H1 (cell line): ENCODE results near the gene ATF7. TPM values are rescaled to one million over a fixed set of nuclear protein-coding genes. Genes with fewer than 3 reads are reported as not detected.

Source experiments
- CTCF ChIA-PET: fragments of 300-600 bp; sonication (Branson Sonifier 250); formaldehyde crosslinking; loops from one replicate; lab custom pipeline; 2021; ENCODE audit not compliant: partially characterized antibody; lab: Charles Lee
- POLR2A ChIA-PET: fragments of 300-600 bp; sonication (Branson Sonifier 250); formaldehyde crosslinking; loops from one replicate; lab custom pipeline; 2021; ENCODE audit warnings: inconsistent platforms; ENCODE audit not compliant: partially characterized antibody; lab: Charles Lee
- DNase-seq, 2 experiments: peaks; one replicate each; pipeline versions ENCODE4 v3.0.0 to v3.0.0-alpha.2; 2010 to 2022; ENCODE audit warnings: low spot score in 2 of 2, low read depth in 1 of 2, mixed read lengths in 1 of 2
- FAIRE-seq: peaks from 2 replicates; lab custom pipeline; 2011; peaks lifted over from hg19 to GRCh38; lab: Jason Lieb, UNC
- H2AFZ ChIP-seq: 2 replicates; pipeline ENCODE4 v1.8.1; 2012; ENCODE audit warnings: low read length, inconsistent platforms
- H2AK5ac ChIP-seq: 2 replicates; pipeline ENCODE4 v1.6.1; 2013; ENCODE audit warnings: low read depth, low read length
- H2BK120ac ChIP-seq: replicated peaks from 2 replicates; pipeline ENCODE3; 2013; ENCODE audit warnings: low read depth, low read length, inconsistent platforms
- H2BK12ac ChIP-seq: 2 replicates; pipeline ENCODE4 v1.6.1; 2013; ENCODE audit warnings: low read depth, low read length
- H2BK15ac ChIP-seq: 2 replicates; pipeline ENCODE4 v1.6.1; 2013; ENCODE audit warnings: low read length
- H2BK20ac ChIP-seq: 2 replicates; pipeline ENCODE4 v1.6.1; 2013; ENCODE audit warnings: low read length
- H2BK5ac ChIP-seq: 2 replicates; pipeline ENCODE4 v1.6.1; 2013; ENCODE audit warnings: low read depth, low read length
- H3K14ac ChIP-seq: 2 replicates; pipeline ENCODE4 v1.6.1; 2013; ENCODE audit warnings: inconsistent platforms; ENCODE audit not compliant: insufficient read length
- H3K18ac ChIP-seq: 2 replicates; pipeline ENCODE4 v1.6.1; 2013; ENCODE audit warnings: low read length; ENCODE audit errors: extremely low read depth
- H3K23ac ChIP-seq: 2 replicates; pipeline ENCODE4 v1.6.1; 2013; ENCODE audit warnings: inconsistent platforms; ENCODE audit not compliant: insufficient read length
- H3K23me2 ChIP-seq: 2 replicates; pipeline ENCODE4 v1.6.1; 2013; ENCODE audit warnings: low read depth, low read length
- H3K27ac ChIP-seq: 2 replicates; pipeline ENCODE4 v1.6.1; 2011; ENCODE audit warnings: low read depth, low read length, inconsistent platforms
- H3K27me3 ChIP-seq, 4 experiments: replicated peaks in 1 of 4; 1 replicate in 1 of 4; 2 replicates in 3 of 4; pipeline versions ENCODE4 v1.6.1 to v1.8.1; 2011 to 2013; ENCODE audit warnings: low read length in 3 of 4, mild to moderate bottlenecking in 3 of 4, inconsistent platforms in 2 of 4, mixed read lengths in 2 of 4, moderate library complexity in 1 of 4; ENCODE audit not compliant: control insufficient read depth in 3 of 4, insufficient read depth in 3 of 4; ENCODE audit errors: extremely low read depth in 1 of 4
- H3K36me3 ChIP-seq, 4 experiments: 2 replicates each; pipeline versions ENCODE4 v1.6.1 to v1.8.1; 2011 to 2013; ENCODE audit warnings: mild to moderate bottlenecking in 4 of 4, low read length in 3 of 4, moderate library complexity in 2 of 4, control low read depth in 1 of 4, inconsistent platforms in 1 of 4; ENCODE audit not compliant: insufficient read depth in 4 of 4, control insufficient read depth in 2 of 4
- H3K4ac ChIP-seq: replicated peaks from 2 replicates; pipeline ENCODE3; 2013; ENCODE audit warnings: low read length, low read depth, mixed read lengths, inconsistent platforms; ENCODE audit not compliant: insufficient read length
- H3K4me1 ChIP-seq, 4 experiments: replicated peaks in 1 of 4; 1 replicate in 1 of 4; 2 replicates in 3 of 4; pipeline versions ENCODE4 v1.6.1 to v1.8.1; 2011 to 2013; ENCODE audit warnings: low read length in 3 of 4, inconsistent platforms in 2 of 4, mixed read lengths in 1 of 4; ENCODE audit not compliant: insufficient read depth in 4 of 4, control insufficient read depth in 3 of 4
- H3K4me2 ChIP-seq, 2 experiments: 2 replicates each; pipeline versions ENCODE4 v1.6.1 to v1.8.1; 2011 to 2013; ENCODE audit warnings: low read depth in 2 of 2, low read length in 2 of 2, control low read depth in 1 of 2, inconsistent platforms in 1 of 2, mild to moderate bottlenecking in 1 of 2; ENCODE audit not compliant: insufficient read depth in 1 of 2
- H3K4me3 ChIP-seq, 4 experiments: fragments of 200-600, 300-600 bp in 1 of 4; sonication (generic), shearing (Covaris generic), sonication (Bioruptor Twin) in 1 of 4; 2 replicates each; pipeline versions ENCODE4 v1.5.1 to v1.8.1; 2011 to 2016; ENCODE audit warnings: low read length in 4 of 4, low read depth in 3 of 4, control low read depth in 2 of 4, inconsistent platforms in 2 of 4, mild to moderate bottlenecking in 2 of 4, mixed read lengths in 1 of 4, moderate library complexity in 1 of 4; ENCODE audit not compliant: insufficient read depth in 2 of 4; ENCODE audit errors: extremely low read depth in 1 of 4
- H3K56ac ChIP-seq: replicated peaks from 2 replicates; pipeline ENCODE3; 2013; ENCODE audit warnings: low read depth, mild to moderate bottlenecking, mixed read lengths, low read length, inconsistent platforms; ENCODE audit not compliant: insufficient read length
- H3K79me1 ChIP-seq: 2 replicates; pipeline ENCODE4 v1.6.1; 2013; ENCODE audit warnings: low read depth, low read length, control low read depth
- H3K79me2 ChIP-seq, 2 experiments: 2 replicates each; pipeline versions ENCODE4 v1.6.1 to v1.8.1; 2012 to 2013; ENCODE audit warnings: low read length in 2 of 2, mild to moderate bottlenecking in 2 of 2, inconsistent platforms in 1 of 2; ENCODE audit not compliant: insufficient read depth in 2 of 2, control insufficient read depth in 1 of 2
- H3K9ac ChIP-seq, 4 experiments: replicated peaks in 1 of 4; 1 replicate in 1 of 4; 2 replicates in 3 of 4; pipeline versions ENCODE4 v1.6.1 to v1.8.1; 2011 to 2013; ENCODE audit warnings: low read depth in 3 of 4, low read length in 3 of 4, control low read depth in 2 of 4, mild to moderate bottlenecking in 2 of 4, moderate library complexity in 2 of 4, inconsistent platforms in 1 of 4; ENCODE audit errors: extremely low read depth in 1 of 4
- H3K9me3 ChIP-seq, 2 experiments: 2 replicates each; pipeline versions ENCODE4 v1.6.1 to v1.8.1; 2012 to 2013; ENCODE audit warnings: mild to moderate bottlenecking in 2 of 2, moderate library complexity in 2 of 2, control low read depth in 1 of 2, inconsistent platforms in 1 of 2, low read depth in 1 of 2, low read length in 1 of 2, mixed read lengths in 1 of 2; ENCODE audit not compliant: insufficient read depth in 2 of 2
- H4K20me1 ChIP-seq, 2 experiments: replicated peaks in 1 of 2; 2 replicates each; pipeline versions ENCODE3 to v1.8.1; 2011 to 2013; ENCODE audit warnings: inconsistent platforms in 2 of 2, low read length in 2 of 2, mild to moderate bottlenecking in 1 of 2; ENCODE audit not compliant: insufficient read depth in 2 of 2, control insufficient read depth in 1 of 2
- H4K5ac ChIP-seq: 2 replicates; pipeline ENCODE4 v1.6.1; 2013; ENCODE audit warnings: low read length, low read depth, mixed read lengths, inconsistent platforms; ENCODE audit not compliant: insufficient read length
- H4K8ac ChIP-seq: 2 replicates; pipeline ENCODE4 v1.8.0; 2013; ENCODE audit warnings: mild to moderate bottlenecking, moderate library complexity, low read length, inconsistent platforms; ENCODE audit not compliant: insufficient read depth; ENCODE audit errors: extremely low read depth
- H4K91ac ChIP-seq: replicated peaks from 2 replicates; pipeline ENCODE3; 2013; ENCODE audit warnings: low read length, mixed read lengths, inconsistent platforms; ENCODE audit not compliant: insufficient read length
- ASH2L ChIP-seq: fragments of 200-600, 300-600 bp; sonication (generic); IDR thresholded peaks from one replicate; pipeline ENCODE4 v1.7.1; 2017; ENCODE audit warnings: low read length
- CEBPB ChIP-seq: IDR thresholded peaks from 2 replicates; pipeline ENCODE4 v1.6.1; 2012; ENCODE audit warnings: low read depth, low read length
- KDM1A ChIP-seq: fragments of 200-600, 300-600 bp; sonication (generic); IDR thresholded peaks from 2 replicates; pipeline ENCODE4 v1.7.1; 2016; ENCODE audit warnings: mild to moderate bottlenecking, low read length, borderline replicate concordance
- NRF1 ChIP-seq: IDR thresholded peaks from 2 replicates; pipeline ENCODE4 v1.6.1; 2011; ENCODE audit warnings: mild to moderate bottlenecking, low read depth, low read length, improper control_type of control experiment
- WGBS, 2 experiments: shearing (Covaris generic) in 1 of 2; methylation state at CpG; one replicate each; pipeline versions ENCODE4 v1.1.6 to v1.1.7; 2013 to 2015; ENCODE audit warnings: low lambda C conversion rate in 2 of 2, mixed read lengths in 2 of 2, inconsistent platforms in 1 of 2, low coverage in 1 of 2, missing lambda C conversion rate in 1 of 2; ENCODE audit not compliant: insufficient replicate concordance in 2 of 2, insufficient coverage in 1 of 2, insufficient read length in 1 of 2; ENCODE audit errors: extremely low coverage in 1 of 2, missing lambda C conversion rate in 1 of 2; 5-methylcytosine and 5-hydroxymethylcytosine counted together
- polyA plus RNA-seq, 7 experiments: library from polyadenylated mRNA; depleted of rRNA in 3 of 7; stranded (reverse) in 5 of 7; unstranded in 2 of 7; fragments of >200 nt in 5 of 7; fragments of 200-250 nt in 2 of 7; gene quantifications; 1 replicate in 5 of 7; 2 replicates in 1 of 7; 4 replicates in 1 of 7; pipeline versions ENCODE4 v1.2.1 to v1.2.3, GENCODE V29; 2011 to 2013; ENCODE audit warnings: missing spikeins in 2 of 7, mixed read lengths in 2 of 7
- total RNA-seq: library from RNA; stranded (reverse); fragmentation: NEBNext Ultra II Directional; extraction: Animal tissue kit (Norgen Biotek cat#: 25700); gene quantifications from 2 replicates; pipeline ENCODE4 v1.2.1, GENCODE V29; 2021

The ATF7 gene
- total and polyA plus RNA-seq, 2 of the 8 experiments (the other 6 are each of a cell fraction or from before 2014, with no cell fraction given), result 10.1 to 16.6 TPM

DNA sequence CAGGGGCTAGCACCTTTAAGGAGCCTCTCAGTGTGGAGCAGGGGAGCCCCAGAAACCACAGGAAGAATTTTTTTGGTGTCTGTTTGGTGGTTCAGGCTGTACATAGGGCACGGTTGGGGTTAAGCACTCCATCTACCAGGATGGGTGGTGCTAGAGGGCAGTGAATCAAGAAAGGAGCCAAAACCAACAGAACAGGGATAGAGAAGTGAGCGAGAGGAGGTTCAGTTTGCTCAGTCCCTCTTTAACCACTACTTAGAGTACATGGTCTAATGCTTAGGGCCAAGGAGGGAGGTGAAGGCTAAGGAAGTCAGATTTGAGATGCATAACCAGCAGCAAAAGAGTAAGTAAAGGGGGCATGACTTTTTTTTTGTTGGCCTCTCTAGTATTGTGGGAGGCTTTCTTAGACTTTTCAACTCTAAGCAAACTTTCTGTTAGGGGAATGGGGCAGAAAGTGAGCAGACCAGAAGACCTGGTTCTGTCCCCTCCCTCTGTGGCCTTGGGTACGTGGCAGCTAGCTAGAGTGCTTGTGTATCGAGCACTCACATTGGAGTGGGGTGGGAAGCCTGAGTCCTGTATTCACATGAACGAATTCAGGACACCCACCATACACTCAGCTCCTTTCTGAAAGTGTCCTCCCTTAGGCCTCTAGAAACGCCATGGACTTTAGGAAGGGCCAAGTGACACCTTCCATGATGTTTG, 112.3 kb downstream of the ATF7 start:
- H3K18ac ChIP-seq, result no peak overlapping the region
- no peaks in the 10 kb centered on the region for H3K23me2 ChIP-seq
- H2BK15ac ChIP-seq, result no peak overlapping the region
- no peak overlapping the region for H3K9ac ChIP-seq
- ChIA-PET POLR2A (interaction anchor here (3.7 to 67.0 kb wide), 3 partner anchors 8 to 46 kb away, joined by 10 to 3397 read pairs (median 59); partner anchors contain the start of genes MAP3K12, PCBP2, PRR13 and TARBP2), CTCF (interaction anchor here (1.6 to 9.8 kb wide), 3 partner anchors 34 to 193 kb away, joined by 7 to 105 read pairs (median 7); partner anchors contain the start of gene AAAS)
- no peak overlapping the region for H3K23ac ChIP-seq
- H3K36me3 ChIP-seq, result peaks cover 0 to 6% (median 2%) of the 10 kb centered on the region in 4 experiments; a peak in 5 of 8 replicates
- no peak overlapping the region for H2BK12ac ChIP-seq
- H3K27ac ChIP-seq, result no peak overlapping the region
- no peak overlapping the region for H2BK20ac ChIP-seq
- no peak overlapping the region for H3K56ac ChIP-seq
- no peak overlapping the region for H2BK120ac ChIP-seq
- H3K14ac ChIP-seq, result no peak overlapping the region
- H4K91ac ChIP-seq, result no peak overlapping the region
- no peak overlapping the region for H4K5ac ChIP-seq
- no peaks in the 10 kb centered on the region for H3K27me3 ChIP-seq
- no peak overlapping the region for H3K4ac ChIP-seq
- no peaks in the 10 kb centered on the region for H3K79me1 ChIP-seq
- H3K4me1 ChIP-seq, result peaks cover 0 to 3% (median 0%) of the 10 kb centered on the region in 4 experiments; a peak in 1 of 7 replicates
- H2AFZ ChIP-seq, result no peak overlapping the region
- TF ChIP-seq KDM1A (no peak), CEBPB (no peak), NRF1 (no peak), ASH2L (no peak)
- no peaks in the 10 kb centered on the region for H3K9me3 ChIP-seq
- H3K79me2 ChIP-seq, result no peaks in the 10 kb centered on the region
- WGBS, 2 experiments, result 87% methylated on average over 6 of the region's 6 CpGs; no CpG with 5 or more reads in 1 of the 2 experiments
- FAIRE-seq, result no peak
- H3K4me2 ChIP-seq, result no peak overlapping the region
- no peak overlapping the region for H2BK5ac ChIP-seq
- H4K20me1 ChIP-seq, result no peaks in the 10 kb centered on the region
- H2AK5ac ChIP-seq, result no peak overlapping the region
- H4K8ac ChIP-seq, result no peak overlapping the region
- DNase-seq, result no peak
- no peak overlapping the region for H3K4me3 ChIP-seq
